GM23338 (cell line): ENCODE data around the gene INPP5K. TPM values are rescaled to one million over a fixed set of nuclear protein-coding genes. Genes with fewer than 3 reads are reported as not detected.

Source experiments
- ATAC-seq: fragments of 200-7000 bp; cut with Tn5 transposase; 3 replicates; pipeline ENCODE4 v1.9.1; 2020
- DNase-seq: peaks from one replicate; pipeline ENCODE4 v3.0.0-alpha.2; 2015; ENCODE audit warnings: low spot score
- H2AFZ ChIP-seq: fragments of 200-600 bp; sonication (generic); 2 replicates; pipeline ENCODE4 v1.8.0; 2016; ENCODE audit warnings: antibody characterized with exemption, mild to moderate bottlenecking, moderate library complexity
- H3F3A ChIP-seq: fragments of 200-600 bp; sonication (generic); replicated peaks from 2 replicates; pipeline ENCODE4 v1.8.0; 2017; ENCODE audit warnings: antibody characterized with exemption, mixed run types, low read depth
- H3K27ac ChIP-seq: fragments of 200-600 bp; sonication (generic); 2 replicates; pipeline ENCODE4 v1.6.1; 2016; ENCODE audit warnings: low read depth
- H3K27me3 ChIP-seq: fragments of 200-600 bp; sonication (generic); 2 replicates; pipeline ENCODE4 v1.8.0; 2016; ENCODE audit warnings: mild to moderate bottlenecking, mixed run types, moderate library complexity; ENCODE audit not compliant: insufficient read depth
- H3K36me3 ChIP-seq: fragments of 200-600 bp; sonication (generic); 2 replicates; pipeline ENCODE4 v1.8.0; 2016; ENCODE audit warnings: mild to moderate bottlenecking; ENCODE audit not compliant: insufficient read depth
- H3K4me1 ChIP-seq: fragments of 200-600 bp; sonication (generic); 2 replicates; pipeline ENCODE4 v1.8.0; 2016; ENCODE audit warnings: mild to moderate bottlenecking, moderate library complexity; ENCODE audit not compliant: insufficient read depth
- H3K4me2 ChIP-seq: fragments of 200-600 bp; sonication (generic); 2 replicates; pipeline ENCODE4 v1.7.1; 2017; ENCODE audit warnings: mixed run types
- H3K4me3 ChIP-seq: fragments of 200-600 bp; sonication (generic); 2 replicates; pipeline ENCODE4 v1.6.1; 2016; ENCODE audit warnings: mixed run types
- H3K79me2 ChIP-seq: fragments of 200-600 bp; sonication (generic); replicated peaks from 2 replicates; pipeline ENCODE4 v1.8.0; 2017; ENCODE audit warnings: mild to moderate bottlenecking; ENCODE audit not compliant: insufficient read depth
- H3K9me2 ChIP-seq: fragments of 200-600 bp; sonication (generic); 2 replicates; pipeline ENCODE4 v1.8.0; 2017; ENCODE audit not compliant: insufficient read depth
- H4K20me1 ChIP-seq: fragments of 200-600 bp; sonication (generic); replicated peaks from 2 replicates; pipeline ENCODE4 v1.8.0; 2017; ENCODE audit warnings: mild to moderate bottlenecking; ENCODE audit not compliant: insufficient read depth
- H3K27ac Mint-ChIP-seq: 2 replicates; pipeline ENCODE4 v1.8.0; 2020; ENCODE audit warnings: inconsistent platforms, mild to moderate bottlenecking, moderate library complexity, mixed read lengths
- H3K27me3 Mint-ChIP-seq: 3 replicates; pipeline ENCODE4 v1.8.0; 2022; ENCODE audit warnings: low read depth, mild to moderate bottlenecking, moderate library complexity, mixed read lengths, inconsistent platforms; ENCODE audit not compliant: insufficient read depth, poor library complexity
- H3K36me3 Mint-ChIP-seq: 3 replicates; pipeline ENCODE4 v1.8.0; 2021; ENCODE audit warnings: low read depth, mild to moderate bottlenecking, inconsistent platforms, moderate library complexity, mixed read lengths
- H3K4me1 Mint-ChIP-seq: 3 replicates; pipeline ENCODE4 v1.8.0; 2020; ENCODE audit warnings: mild to moderate bottlenecking, inconsistent platforms, mixed read lengths
- H3K4me3 Mint-ChIP-seq: 3 replicates; pipeline ENCODE4 v1.8.0; 2021; ENCODE audit warnings: moderate library complexity, mild to moderate bottlenecking, inconsistent platforms, mixed read lengths
- H3K9me3 Mint-ChIP-seq: 3 replicates; pipeline ENCODE4 v1.8.0; 2020; ENCODE audit warnings: moderate library complexity, mild to moderate bottlenecking, inconsistent platforms, mixed read lengths
- JUNB ChIP-seq: IDR thresholded peaks from one replicate; pipeline ENCODE4 v1.6.1; 2016; ENCODE audit warnings: antibody characterized with exemption; ENCODE audit not compliant: unreplicated experiment
- NANOG ChIP-seq: IDR thresholded peaks from 2 replicates; pipeline ENCODE4 v1.6.1; 2016; ENCODE audit warnings: antibody characterized with exemption, borderline replicate concordance
- POLR2AphosphoS5 ChIP-seq: IDR thresholded peaks from 2 replicates; pipeline ENCODE4 v1.6.1; 2016; ENCODE audit warnings: antibody characterized with exemption, low read depth
- STAT1 ChIP-seq: IDR thresholded peaks from one replicate; pipeline ENCODE4 v1.6.1; 2016; ENCODE audit warnings: antibody characterized with exemption; ENCODE audit not compliant: unreplicated experiment
- ZNF114 ChIP-seq: fragments of 250-450 bp; sonication (Bioruptor Pico); IDR thresholded peaks from 2 replicates; pipeline ENCODE4 v1.5.0; 2020; ENCODE audit warnings: mild to moderate bottlenecking, moderate library complexity
- ZNF331 ChIP-seq: fragments of 250-450 bp; sonication (Bioruptor Pico); IDR thresholded peaks from 2 replicates; pipeline ENCODE4 v1.5.0; 2020; ENCODE audit warnings: low read depth, mild to moderate bottlenecking, moderate library complexity
- polyA plus RNA-seq: library from polyadenylated mRNA; unstranded; fragments of >200 nt; fragmentation: Nextera tagmentation; extraction: Ambion mirVana; gene quantifications from 2 replicates; pipeline ENCODE4 v1.2.1, GENCODE V29; 2016
- total RNA-seq: library from RNA; depleted of rRNA; stranded (reverse); fragments of >200 nt; shearing (Covaris generic); gene quantifications from 2 replicates; pipeline ENCODE4 v1.2.3, GENCODE V29; 2014
- TF ChIP-seq, protein P1 (sequence below), 2 experiments: fragments of 200-600 bp in 1 of 2; sonication (generic) in 1 of 2; conservative IDR thresholded peaks; 2 replicates each; pipeline versions ENCODE4 v1.5.1 to v1.6.1; 2016 to 2017; ENCODE audit warnings: antibody characterized with exemption in 2 of 2, low read depth in 2 of 2, mild to moderate bottlenecking in 2 of 2, moderate library complexity in 1 of 2
- TF ChIP-seq, protein P2 (sequence below): IDR thresholded peaks from one replicate; pipeline ENCODE4 v1.6.1; 2018; ENCODE audit warnings: antibody characterized with exemption; ENCODE audit not compliant: unreplicated experiment
- TF ChIP-seq, protein P3 (sequence below): IDR thresholded peaks from 2 replicates; pipeline ENCODE4 v1.6.1; 2016; ENCODE audit warnings: antibody characterized with exemption

Gene INPP5K
- total and polyA plus RNA-seq, 2 experiments from 2014 or later = 8.4 to 29.7 TPM

DNA sequence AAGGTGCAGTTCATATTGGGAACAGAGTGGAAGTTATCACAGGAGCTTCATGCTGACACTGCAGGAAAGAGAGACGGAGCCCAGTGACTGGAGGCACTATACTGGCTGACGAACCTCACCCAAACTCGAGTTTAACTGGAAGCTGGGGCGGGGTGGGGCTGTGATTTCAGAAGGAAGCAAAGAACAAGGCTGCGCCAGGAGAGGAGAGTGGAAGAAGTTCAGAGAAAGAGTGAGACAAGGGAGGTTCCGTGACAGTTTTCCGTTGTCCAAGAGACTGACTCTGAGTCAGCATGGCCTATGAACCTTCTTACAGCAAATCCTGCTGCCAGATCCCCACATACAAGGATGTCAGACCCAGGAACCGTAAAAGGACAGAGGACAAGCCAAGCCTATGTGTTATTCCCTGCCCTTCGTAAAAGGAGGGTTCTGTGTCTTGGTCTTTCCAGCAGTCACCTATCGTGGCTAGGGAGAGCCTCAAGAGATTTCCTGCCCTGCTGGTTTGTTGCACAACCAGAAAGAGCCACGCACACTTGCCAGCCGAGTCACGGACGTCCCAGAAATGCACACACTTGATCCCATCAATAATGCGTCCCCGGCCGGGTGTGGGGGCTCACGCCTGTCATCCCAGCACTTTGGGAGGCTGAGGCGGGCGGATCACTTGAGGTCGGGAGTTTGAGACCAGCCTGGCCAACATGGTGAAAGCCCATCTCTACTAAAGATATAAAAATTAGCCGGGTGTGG, 41.1 kb upstream of the INPP5K start:
- H3K27me3 Mint-ChIP-seq = peaks cover 14% of the 10 kb centered on the region

More for the DNA sequence above, 41.1 kb upstream of the INPP5K start:
- TF ChIP-seq STAT1 (no peak), ZNF114 (CRISPR knock-in tag) (no peak), JUNB (no peak), NANOG (no peak), ZNF331 (CRISPR knock-in tag) (no peak), POLR2AphosphoS5 (no peak)
- TF ChIP-seq, protein P1, sequence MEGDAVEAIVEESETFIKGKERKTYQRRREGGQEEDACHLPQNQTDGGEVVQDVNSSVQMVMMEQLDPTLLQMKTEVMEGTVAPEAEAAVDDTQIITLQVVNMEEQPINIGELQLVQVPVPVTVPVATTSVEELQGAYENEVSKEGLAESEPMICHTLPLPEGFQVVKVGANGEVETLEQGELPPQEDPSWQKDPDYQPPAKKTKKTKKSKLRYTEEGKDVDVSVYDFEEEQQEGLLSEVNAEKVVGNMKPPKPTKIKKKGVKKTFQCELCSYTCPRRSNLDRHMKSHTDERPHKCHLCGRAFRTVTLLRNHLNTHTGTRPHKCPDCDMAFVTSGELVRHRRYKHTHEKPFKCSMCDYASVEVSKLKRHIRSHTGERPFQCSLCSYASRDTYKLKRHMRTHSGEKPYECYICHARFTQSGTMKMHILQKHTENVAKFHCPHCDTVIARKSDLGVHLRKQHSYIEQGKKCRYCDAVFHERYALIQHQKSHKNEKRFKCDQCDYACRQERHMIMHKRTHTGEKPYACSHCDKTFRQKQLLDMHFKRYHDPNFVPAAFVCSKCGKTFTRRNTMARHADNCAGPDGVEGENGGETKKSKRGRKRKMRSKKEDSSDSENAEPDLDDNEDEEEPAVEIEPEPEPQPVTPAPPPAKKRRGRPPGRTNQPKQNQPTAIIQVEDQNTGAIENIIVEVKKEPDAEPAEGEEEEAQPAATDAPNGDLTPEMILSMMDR (conservative IDR thresholded peaks at IDR 0.05; ENCODE audit: low read depth in 2 of 2) = no peak
- TF ChIP-seq, protein P2, sequence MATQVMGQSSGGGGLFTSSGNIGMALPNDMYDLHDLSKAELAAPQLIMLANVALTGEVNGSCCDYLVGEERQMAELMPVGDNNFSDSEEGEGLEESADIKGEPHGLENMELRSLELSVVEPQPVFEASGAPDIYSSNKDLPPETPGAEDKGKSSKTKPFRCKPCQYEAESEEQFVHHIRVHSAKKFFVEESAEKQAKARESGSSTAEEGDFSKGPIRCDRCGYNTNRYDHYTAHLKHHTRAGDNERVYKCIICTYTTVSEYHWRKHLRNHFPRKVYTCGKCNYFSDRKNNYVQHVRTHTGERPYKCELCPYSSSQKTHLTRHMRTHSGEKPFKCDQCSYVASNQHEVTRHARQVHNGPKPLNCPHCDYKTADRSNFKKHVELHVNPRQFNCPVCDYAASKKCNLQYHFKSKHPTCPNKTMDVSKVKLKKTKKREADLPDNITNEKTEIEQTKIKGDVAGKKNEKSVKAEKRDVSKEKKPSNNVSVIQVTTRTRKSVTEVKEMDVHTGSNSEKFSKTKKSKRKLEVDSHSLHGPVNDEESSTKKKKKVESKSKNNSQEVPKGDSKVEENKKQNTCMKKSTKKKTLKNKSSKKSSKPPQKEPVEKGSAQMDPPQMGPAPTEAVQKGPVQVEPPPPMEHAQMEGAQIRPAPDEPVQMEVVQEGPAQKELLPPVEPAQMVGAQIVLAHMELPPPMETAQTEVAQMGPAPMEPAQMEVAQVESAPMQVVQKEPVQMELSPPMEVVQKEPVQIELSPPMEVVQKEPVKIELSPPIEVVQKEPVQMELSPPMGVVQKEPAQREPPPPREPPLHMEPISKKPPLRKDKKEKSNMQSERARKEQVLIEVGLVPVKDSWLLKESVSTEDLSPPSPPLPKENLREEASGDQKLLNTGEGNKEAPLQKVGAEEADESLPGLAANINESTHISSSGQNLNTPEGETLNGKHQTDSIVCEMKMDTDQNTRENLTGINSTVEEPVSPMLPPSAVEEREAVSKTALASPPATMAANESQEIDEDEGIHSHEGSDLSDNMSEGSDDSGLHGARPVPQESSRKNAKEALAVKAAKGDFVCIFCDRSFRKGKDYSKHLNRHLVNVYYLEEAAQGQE = no peak
- TF ChIP-seq, protein P3, sequence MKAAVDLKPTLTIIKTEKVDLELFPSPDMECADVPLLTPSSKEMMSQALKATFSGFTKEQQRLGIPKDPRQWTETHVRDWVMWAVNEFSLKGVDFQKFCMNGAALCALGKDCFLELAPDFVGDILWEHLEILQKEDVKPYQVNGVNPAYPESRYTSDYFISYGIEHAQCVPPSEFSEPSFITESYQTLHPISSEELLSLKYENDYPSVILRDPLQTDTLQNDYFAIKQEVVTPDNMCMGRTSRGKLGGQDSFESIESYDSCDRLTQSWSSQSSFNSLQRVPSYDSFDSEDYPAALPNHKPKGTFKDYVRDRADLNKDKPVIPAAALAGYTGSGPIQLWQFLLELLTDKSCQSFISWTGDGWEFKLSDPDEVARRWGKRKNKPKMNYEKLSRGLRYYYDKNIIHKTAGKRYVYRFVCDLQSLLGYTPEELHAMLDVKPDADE = no peak
- peaks cover 24% of the 10 kb centered on the region for H3K4me1 Mint-ChIP-seq
- Histone ChIP-seq H3K4me1 (peaks cover 12% of the 10 kb centered on the region; the same call in 1 of the 2 replicates), H3K4me2 (no peak overlapping the region), H2AFZ (no peak overlapping the region), H3F3A (no peaks in the 10 kb centered on the region), H3K27me3 (no peaks in the 10 kb centered on the region), H4K20me1 (peaks cover 45% of the 10 kb centered on the region), H3K4me3 (no peak overlapping the region), H3K36me3 (0 out of 2 replicates have a peak, but pooled peaks cover 2% of the 10 kb centered on the region), H3K9me2 (no peaks in the 10 kb centered on the region), H3K79me2 (peaks cover 56% of the 10 kb centered on the region), H3K27ac (no peak overlapping the region)
- H3K27ac Mint-ChIP-seq = 0 out of 2 replicates have a peak overlapping the region, but pooled peaks have one; percentile 38
- peaks cover 2% of the 10 kb centered on the region; the same call in 1 of the 3 replicates for H3K9me3 Mint-ChIP-seq
- H3K36me3 Mint-ChIP-seq = peaks cover 14% of the 10 kb centered on the region
- DNase-seq (no peak), ATAC-seq (no peak)
- no peak overlapping the region for H3K4me3 Mint-ChIP-seq
